GM12878 (cell line): ENCODE data around the gene CFAP99. TPM values are rescaled to one million over a fixed set of nuclear protein-coding genes. Genes with fewer than 3 reads are reported as not detected.

ENCODE experiments used
- BMI1 ChIP-seq: fragments of 450-650 bp; IDR thresholded peaks from 2 replicates; pipeline ENCODE4 v1.6.1; 2016; ENCODE audit warnings: mild to moderate bottlenecking, moderate library complexity, borderline replicate concordance
- ELK1 ChIP-seq: IDR thresholded peaks from 2 replicates; pipeline ENCODE4 v1.6.1; 2012; ENCODE audit warnings: low read depth, low read length, improper control_type of control experiment
- HDGF ChIP-seq: fragments of 450-650 bp; IDR thresholded peaks from 2 replicates; pipeline ENCODE4 v1.6.1; 2016; ENCODE audit warnings: antibody characterized with exemption
- KLF5 ChIP-seq: fragments of 450-650 bp; IDR thresholded peaks from 2 replicates; pipeline ENCODE4 v1.6.1; 2014; ENCODE audit warnings: mild to moderate bottlenecking; ENCODE audit not compliant: partially characterized antibody
- LARP7 ChIP-seq: fragments of 450-650 bp; IDR thresholded peaks from 2 replicates; pipeline ENCODE4 v1.6.1; 2017; ENCODE audit warnings: mild to moderate bottlenecking
- MTA3 ChIP-seq: IDR thresholded peaks from 2 replicates; pipeline ENCODE4 v1.6.1; 2012; ENCODE audit warnings: low read length, inconsistent platforms, borderline replicate concordance
- NFYB ChIP-seq: IDR thresholded peaks from 2 replicates; pipeline ENCODE4 v1.6.1; 2011; ENCODE audit warnings: low read depth, mild to moderate bottlenecking, low read length, improper control_type of control experiment, moderate library complexity; ENCODE audit not compliant: insufficient read depth
- PKNOX1 ChIP-seq: fragments of 450-650 bp; IDR thresholded peaks from 2 replicates; pipeline ENCODE4 v1.6.1; 2016; ENCODE audit warnings: mild to moderate bottlenecking
- POU2F2 ChIP-seq: IDR thresholded peaks from 3 replicates; pipeline ENCODE4 v1.6.1; 2011; ENCODE audit warnings: low read depth, mild to moderate bottlenecking, low read length, borderline replicate concordance
- RAD51 ChIP-seq: fragments of 450-650 bp; IDR thresholded peaks from 2 replicates; pipeline ENCODE4 v1.6.1; 2016; ENCODE audit warnings: moderate library complexity, mild to moderate bottlenecking, inconsistent platforms
- SIN3A ChIP-seq: IDR thresholded peaks from 2 replicates; pipeline ENCODE4 v1.6.1; 2012; ENCODE audit warnings: low read depth, low read length, improper control_type of control experiment
- SMC3 ChIP-seq: IDR thresholded peaks from 2 replicates; pipeline ENCODE4 v1.6.1; 2011; ENCODE audit warnings: low read length, improper control_type of control experiment, borderline replicate concordance
- TCF12 ChIP-seq: IDR thresholded peaks from 2 replicates; pipeline ENCODE4 v1.6.1; 2011; ENCODE audit warnings: low read depth, mild to moderate bottlenecking, low read length
- TCF7 ChIP-seq: IDR thresholded peaks from 2 replicates; pipeline ENCODE4 v1.6.1; 2014; ENCODE audit warnings: antibody characterized with exemption, borderline replicate concordance
- ZBTB33 ChIP-seq: fragments of 450-650 bp; IDR thresholded peaks from 2 replicates; pipeline ENCODE4 v1.6.1; 2017; ENCODE audit warnings: mild to moderate bottlenecking
- ZBTB40 ChIP-seq: fragments of 450-650 bp; IDR thresholded peaks from 2 replicates; pipeline ENCODE4 v1.6.1; 2016; ENCODE audit warnings: mild to moderate bottlenecking, moderate library complexity, borderline replicate concordance
- polyA plus RNA-seq, 11 experiments: library from polyadenylated mRNA; depleted of rRNA in 4 of 11; unstranded in 6 of 11; stranded (reverse) in 5 of 11; fragments of >200 nt; fragmentation: Nextera tagmentation in 4 of 11; fragmentation: Illumina TruSeq in 1 of 11; extraction: Ambion mirVana in 4 of 11; extraction: Trizol in 1 of 11; gene quantifications; 1 replicate in 1 of 11; 2 replicates in 10 of 11; pipeline versions ENCODE4 v1.2.1 to v1.2.3, GENCODE V29; 2011 to 2016; ENCODE audit warnings: inconsistent platforms in 2 of 11, missing spikeins in 2 of 11, low read depth in 1 of 11
- total RNA-seq, 4 experiments: library from RNA; depleted of rRNA in 3 of 4; stranded (reverse); fragments of >200 nt in 3 of 4; fragmentation: Illumina TruSeq in 1 of 4; extraction: Trizol in 1 of 4; gene quantifications; 2 replicates each; pipeline versions ENCODE4 v1.2.1 to v1.2.3, GENCODE V29; 2013 to 2021
- TF ChIP-seq, protein P1 (sequence below): fragments of 450-650 bp; IDR thresholded peaks from 2 replicates; pipeline ENCODE4 v1.6.1; 2016; ENCODE audit warnings: mild to moderate bottlenecking

Gene CFAP99
- total and polyA plus RNA-seq, 10 of the 15 experiments (the other 5 are each of a cell fraction or from before 2014, with no cell fraction given): not detected

DNA sequence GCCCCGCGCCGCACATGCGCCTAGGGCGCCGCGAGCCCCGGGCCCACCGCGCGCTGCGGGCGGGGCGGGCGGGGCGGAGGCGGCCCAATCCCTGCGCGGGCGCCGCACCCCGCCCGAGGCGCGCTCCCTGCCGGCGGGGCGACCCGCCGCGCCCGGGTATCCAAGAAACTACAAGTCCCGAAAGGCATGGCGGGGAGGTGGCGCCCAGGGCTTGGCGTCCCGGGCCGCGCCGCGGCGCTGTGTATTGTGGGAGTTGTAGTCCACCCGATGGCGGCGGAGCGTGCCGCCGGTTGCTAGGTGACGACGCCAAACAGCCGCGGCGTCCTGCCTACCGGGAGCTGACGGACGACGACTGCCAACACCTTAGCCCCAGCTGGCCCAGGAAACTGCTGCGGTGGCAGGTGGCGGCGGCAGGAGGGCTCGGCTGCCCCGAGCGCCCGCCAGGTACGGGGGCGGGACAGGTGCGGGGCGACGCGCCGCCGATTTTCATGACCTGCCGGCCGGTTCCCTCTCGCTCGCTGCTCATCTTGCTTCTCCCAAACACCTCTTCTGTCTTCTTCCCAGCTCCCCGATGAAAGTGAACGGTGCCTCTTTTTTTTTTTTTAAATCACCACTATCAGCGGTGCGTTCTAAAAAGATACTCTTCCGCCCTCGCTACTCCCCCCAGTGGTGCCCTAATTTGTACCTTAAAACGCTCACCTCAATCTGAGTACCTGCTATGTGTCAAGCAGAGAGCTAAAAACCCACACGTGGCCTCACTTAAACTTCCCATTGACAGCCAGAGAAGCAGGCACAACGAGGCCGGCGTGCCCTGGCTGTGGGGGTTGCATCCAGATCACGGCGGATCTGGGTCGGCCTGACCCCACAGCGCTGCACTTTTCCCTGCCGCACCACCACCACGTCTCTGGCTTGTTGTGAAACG, at the start of gene CFAP99 (continued):
- TF ChIP-seq LARP7: peak; percentile 25; the same call in 1 of the 2 replicates
- peak; percentile 38; the same call in 1 of the 2 replicates for TF ChIP-seq TCF12
- no peak for TF ChIP-seq MTA3
- no peak for TF ChIP-seq POU2F2
- TF ChIP-seq KLF5: no peak
- no peak for TF ChIP-seq NFYB
- TF ChIP-seq TCF7: no peak
- TF ChIP-seq ELK1: no peak
- TF ChIP-seq BMI1: peak; percentile 92
- TF ChIP-seq SMC3: no peak
- no peak for TF ChIP-seq ZBTB40
- no peak for TF ChIP-seq ZBTB33
- TF ChIP-seq HDGF: no peak
- TF ChIP-seq, protein P1, sequence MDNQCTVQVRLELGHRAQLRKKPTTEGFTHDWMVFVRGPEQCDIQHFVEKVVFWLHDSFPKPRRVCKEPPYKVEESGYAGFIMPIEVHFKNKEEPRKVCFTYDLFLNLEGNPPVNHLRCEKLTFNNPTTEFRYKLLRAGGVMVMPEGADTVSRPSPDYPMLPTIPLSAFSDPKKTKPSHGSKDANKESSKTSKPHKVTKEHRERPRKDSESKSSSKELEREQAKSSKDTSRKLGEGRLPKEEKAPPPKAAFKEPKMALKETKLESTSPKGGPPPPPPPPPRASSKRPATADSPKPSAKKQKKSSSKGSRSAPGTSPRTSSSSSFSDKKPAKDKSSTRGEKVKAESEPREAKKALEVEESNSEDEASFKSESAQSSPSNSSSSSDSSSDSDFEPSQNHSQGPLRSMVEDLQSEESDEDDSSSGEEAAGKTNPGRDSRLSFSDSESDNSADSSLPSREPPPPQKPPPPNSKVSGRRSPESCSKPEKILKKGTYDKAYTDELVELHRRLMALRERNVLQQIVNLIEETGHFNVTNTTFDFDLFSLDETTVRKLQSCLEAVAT: no peak
- TF ChIP-seq SIN3A: peak; percentile 92
- no peak for TF ChIP-seq RAD51
- TF ChIP-seq PKNOX1: peak; percentile 17; the same call in 1 of the 2 replicates
